GM18519 (cell line): Measurements from ENCODE around the gene GPR135.

Experiments used
- ATAC-seq: cut with Tn5 transposase; IDR thresholded peaks from one replicate; pipeline ENCODE4 v1.9.1; 2021; ENCODE audit warnings: mild to moderate bottlenecking, moderate library complexity; ENCODE audit not compliant: unreplicated experiment, low FRiP score

GPR135 gene, protein sequence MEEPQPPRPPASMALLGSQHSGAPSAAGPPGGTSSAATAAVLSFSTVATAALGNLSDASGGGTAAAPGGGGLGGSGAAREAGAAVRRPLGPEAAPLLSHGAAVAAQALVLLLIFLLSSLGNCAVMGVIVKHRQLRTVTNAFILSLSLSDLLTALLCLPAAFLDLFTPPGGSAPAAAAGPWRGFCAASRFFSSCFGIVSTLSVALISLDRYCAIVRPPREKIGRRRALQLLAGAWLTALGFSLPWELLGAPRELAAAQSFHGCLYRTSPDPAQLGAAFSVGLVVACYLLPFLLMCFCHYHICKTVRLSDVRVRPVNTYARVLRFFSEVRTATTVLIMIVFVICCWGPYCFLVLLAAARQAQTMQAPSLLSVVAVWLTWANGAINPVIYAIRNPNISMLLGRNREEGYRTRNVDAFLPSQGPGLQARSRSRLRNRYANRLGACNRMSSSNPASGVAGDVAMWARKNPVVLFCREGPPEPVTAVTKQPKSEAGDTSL

GRCh38 chr14:59465316-59466135, at the start of gene GPR135:
Gene GPR135, minus strand, starts transcription at chr14:59465380. Its CDS starts 154 bp downstream, at chr14:59465226.
- ATAC-seq = no peak

GRCh38 chr14:59511916-59512575, 46.9 kb upstream of the GPR135 start:
- ATAC-seq = no peak

GRCh38 chr14:59510966-59511365, 45.8 kb upstream of the GPR135 start:
- ATAC-seq = no peak

DNA sequence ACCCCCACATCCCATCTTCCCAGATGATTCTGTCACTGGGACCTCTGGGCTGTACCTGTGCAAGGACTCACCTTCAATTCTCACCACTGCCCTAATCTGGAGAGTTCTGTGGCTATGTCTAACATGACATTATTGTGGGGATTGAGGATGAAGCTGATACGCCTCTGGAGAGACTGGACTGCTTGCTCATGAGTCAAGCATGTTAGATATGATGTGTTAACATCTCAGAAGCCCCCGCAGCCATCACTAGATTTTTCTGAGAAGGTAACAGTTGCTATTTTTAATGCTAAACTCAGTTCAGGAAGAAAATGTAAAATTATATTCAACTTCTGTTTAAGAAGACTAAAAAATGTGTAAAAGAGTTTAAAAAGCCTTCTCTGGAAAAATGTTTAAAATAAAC, 44.8 kb upstream of the GPR135 start:
- ATAC-seq = no peak

DNA sequence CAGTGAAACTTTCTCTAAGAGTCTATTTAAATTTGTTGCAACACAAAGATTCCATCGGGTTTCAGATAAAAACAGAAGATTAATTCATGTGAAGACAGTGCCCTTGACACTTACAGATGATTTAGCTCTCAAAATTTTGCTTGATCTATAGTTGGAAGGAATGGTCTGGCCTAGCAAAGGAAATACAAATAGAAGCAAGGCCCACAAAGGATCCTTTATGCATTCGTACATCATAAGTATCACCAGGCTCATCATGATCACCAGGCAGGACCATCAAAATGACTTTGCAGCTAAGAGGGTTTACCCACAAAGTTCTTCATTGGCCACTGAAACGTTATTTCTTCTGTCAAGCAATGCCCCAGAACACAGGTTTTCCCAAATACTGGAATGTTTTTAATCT, 43.9 kb upstream of the GPR135 start:
- ATAC-seq = no peak

- ATAC-seq = no peak
These were observed 42.5 kb upstream of the GPR135 start for GRCh38 chr14:59507752-59508103.

DNA sequence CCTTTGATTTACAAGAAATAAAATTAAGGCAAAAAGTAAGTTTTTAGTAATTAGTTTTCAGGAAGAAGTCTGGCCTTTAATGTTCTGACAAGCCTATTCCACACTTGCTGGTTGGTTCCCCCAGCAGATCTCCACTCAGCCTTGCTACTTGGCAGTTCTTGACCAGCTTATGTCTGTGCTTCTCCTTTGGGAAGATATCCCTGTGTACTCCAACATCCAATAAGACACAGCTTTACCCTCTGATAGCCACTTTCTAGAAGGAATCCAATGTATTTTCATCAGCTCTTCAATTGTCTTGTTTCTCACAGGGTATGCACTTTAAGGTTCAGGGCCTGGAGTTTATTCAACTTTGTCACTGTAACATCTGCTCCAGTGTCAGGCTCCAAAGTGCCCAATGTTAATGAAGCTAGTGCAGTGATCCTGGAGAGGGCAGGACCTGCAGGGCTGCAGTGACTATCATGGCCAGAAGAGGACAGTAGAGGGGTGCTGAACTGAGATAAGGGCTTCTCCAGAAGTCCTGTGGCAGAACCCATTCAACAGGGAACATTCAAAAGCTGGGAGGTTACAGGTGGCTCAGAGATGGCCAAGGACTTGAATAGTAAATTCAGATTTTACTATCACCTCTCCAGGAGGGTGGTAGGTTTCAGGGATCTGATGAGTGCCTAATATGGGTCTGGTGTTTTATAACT, 42.0 kb upstream of the GPR135 start:
- ATAC-seq = no peak

DNA sequence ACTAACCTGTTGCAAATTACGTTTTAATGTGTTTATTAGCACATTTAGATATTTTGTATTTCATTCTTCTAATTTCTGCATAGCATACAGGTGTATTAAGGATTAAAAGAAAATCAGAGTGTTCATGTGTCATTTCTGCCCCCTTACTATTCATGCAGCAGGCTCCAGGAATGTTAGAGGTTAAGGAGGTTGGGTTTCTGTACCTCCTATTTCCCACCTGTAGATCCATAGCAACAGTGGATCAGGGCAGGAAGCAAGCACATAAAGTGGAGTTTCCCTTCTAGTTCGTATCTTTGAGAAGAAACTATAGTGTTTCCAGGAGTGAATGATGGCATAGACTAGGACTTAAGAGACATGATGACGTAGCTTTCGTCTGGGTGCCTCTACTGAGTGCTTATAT, 38.1 kb upstream of the GPR135 start:
- ATAC-seq = no peak

DNA sequence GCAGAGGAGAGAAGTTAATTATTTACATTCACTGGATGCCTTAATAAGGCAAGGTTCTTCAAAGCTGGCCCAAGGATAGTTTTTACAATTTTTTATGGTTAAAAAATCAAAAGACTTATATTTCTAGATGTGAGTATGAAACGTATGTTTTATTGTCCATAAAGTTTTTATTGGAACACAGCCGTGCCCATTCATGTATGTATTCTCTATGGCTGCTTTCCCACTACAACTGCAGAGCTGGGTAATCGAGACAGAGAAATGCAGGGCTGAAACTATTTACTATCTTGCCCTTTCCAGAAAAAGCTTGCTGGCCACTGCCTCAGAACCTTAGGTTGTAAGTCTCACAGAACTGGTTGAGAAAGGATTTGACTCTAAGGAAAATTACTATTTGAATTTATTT, 35.6 kb upstream of the GPR135 start:
- ATAC-seq = no peak

- ATAC-seq = no peak
These were observed 27.2 kb upstream of the GPR135 start for GRCh38 chr14:59492384-59492783.

- ATAC-seq = no peak
These were observed 25.6 kb upstream of the GPR135 start for GRCh38 chr14:59490756-59491155.

- ATAC-seq = peak; percentile 34
These were observed 19.5 kb upstream of the GPR135 start for GRCh38 chr14:59484639-59485175.

DNA sequence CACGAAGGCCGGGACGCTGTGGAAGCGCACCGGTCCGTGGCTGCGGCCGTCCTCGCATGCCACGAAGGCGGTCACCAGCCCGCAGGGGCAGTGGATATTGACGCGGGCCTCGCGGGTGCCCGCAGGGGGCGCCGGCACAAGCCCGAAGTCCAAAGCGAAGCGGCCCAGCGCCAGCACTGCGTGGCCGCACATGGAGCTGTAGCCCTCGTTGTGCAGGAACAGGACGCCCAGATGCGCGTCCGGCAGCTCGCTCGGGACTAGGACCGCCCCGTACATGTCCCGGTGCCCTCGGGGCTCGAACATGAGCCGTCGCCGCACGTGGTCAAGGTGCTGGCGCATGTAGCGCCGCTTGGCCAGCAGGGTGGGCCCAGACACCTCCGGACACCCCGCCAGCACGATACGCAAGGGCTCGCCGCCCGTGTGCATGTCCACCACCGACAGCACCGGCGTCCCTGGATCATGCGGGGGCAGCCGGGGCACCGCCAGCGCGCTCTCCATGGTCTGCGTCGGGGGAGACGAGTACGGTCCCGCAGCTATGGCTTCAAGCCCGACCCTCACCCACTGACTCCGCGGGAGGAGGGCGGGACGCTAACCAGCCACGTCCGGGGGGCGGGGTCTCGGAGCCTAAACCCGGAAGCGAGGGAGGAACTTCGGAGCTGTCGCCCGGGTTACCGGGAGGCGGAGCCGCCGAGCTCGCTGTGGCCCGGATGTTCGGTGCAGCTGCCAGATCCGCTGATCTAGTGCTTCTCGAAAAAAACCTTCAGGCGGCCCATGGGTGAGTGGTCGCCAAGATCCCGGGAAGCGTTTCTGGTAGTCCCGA, 18.8 kb upstream of the GPR135 start, which contains the start of the genes JKAMP and L3HYPDH:
TSS of gene JKAMP (plus strand) at position 699 of the 820 bp plus-strand sequence. CDS start at position 772, 73 bp downstream.
TSS of gene L3HYPDH (minus strand) at position 590 of the 820 bp plus-strand sequence. CDS start at position 498, 92 bp downstream.
- peak; percentile 73 for ATAC-seq

DNA sequence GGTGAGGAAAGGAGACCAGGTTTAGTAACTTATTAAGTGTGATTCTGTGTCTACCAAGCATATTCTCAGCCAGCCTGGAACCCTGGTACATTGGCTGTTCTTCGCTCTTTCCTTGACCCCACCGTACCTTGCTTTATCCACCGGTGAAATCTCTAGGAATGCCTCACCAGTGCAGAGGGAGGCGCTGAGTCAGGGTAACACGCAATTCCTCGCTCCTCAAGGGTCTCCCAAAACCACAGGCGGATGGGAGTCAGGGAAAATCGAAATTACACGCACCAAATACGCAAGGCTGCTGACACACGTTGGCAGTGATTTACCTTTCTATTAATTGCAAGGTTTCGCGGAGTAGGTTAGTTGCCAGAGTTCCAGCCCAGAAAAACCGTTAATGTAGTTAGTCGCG, 18.2 kb upstream of the GPR135 start:
- no peak for ATAC-seq

DNA sequence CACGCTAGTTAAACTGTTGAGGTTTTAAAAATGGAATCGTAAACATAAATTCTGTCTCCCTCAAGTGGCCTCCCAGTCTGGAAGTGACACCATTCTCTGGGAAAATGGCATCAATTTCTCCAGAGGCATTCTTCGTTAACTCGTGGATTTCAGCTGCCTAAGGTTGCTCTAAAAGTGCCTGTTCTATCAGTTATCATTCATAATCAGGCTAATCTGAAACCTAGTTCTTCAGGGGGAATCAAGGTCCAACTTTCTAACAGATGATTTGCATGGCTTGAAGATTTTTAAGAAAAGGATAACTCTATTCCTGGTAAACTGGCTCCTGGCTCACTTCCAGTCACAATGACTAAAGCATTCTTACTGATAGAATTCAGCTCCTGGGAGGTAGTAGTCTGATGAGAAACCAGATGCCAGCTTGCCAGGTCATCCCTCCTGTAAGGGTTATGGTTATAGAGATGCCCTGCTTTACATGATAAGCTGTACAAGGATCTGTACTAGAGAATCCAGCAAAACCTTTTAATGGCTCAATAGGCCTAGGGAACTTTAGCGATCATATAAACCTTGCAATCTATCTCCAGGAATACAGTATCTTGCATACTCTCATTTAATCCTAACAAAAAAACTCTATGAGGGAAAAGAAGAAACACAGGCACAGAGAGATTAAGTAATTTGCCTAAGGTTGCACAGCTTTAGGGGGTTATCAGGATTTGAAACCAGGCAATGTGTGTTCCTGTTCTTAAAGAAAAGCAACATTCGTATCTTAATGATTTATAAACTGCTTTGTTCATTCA, 17.6 kb upstream of the GPR135 start:
- ATAC-seq = no peak

GRCh38 chr14:59481871-59482540, 16.8 kb upstream of the GPR135 start:
- no peak for ATAC-seq

- ATAC-seq = no peak
These were observed 16.2 kb upstream of the GPR135 start for GRCh38 chr14:59481407-59481806.

GRCh38 chr14:59480166-59480565, 15.0 kb upstream of the GPR135 start:
- no peak for ATAC-seq
